GM21717 (cell line): ENCODE results near the gene PRPF6.
"Not testable (repeated sequence)": the region's sequence is repeated elsewhere in the genome, so short reads cannot be mapped to it uniquely, and the experiment has no call there.

Source experiments
- ATAC-seq: cut with Tn5 transposase; IDR thresholded peaks from one replicate; pipeline ENCODE4 v1.9.1; 2021; ENCODE audit warnings: mild to moderate bottlenecking, moderate library complexity; ENCODE audit not compliant: unreplicated experiment

Gene PRPF6

DNA sequence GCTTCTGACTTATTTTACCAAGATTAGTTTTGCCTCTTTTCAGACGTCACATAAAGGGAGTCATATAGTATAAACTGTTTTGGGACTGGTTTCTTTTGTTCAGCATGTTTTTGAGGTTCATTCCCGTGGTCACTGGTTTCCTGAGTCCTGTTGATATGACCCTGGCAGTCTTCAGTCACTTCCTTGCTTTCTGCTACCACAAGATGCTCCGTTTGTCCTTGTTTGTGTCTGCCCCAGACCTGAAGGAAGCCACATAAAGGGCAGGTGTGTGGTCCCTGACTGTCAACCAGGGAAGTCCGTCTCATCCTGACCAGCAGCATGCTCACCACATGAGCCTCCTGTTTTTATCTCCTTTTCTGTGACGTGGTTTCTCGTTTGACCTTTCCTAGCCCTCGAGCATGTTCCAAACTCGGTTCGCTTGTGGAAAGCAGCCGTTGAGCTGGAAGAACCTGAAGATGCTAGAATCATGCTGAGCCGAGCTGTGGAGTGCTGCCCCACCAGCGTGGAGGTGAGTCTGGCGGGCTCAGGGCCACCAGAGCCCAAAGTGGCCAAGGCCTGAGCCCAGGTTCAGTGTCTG lies 29.0 kb downstream of the PRPF6 start:
- no peak for ATAC-seq

DNA sequence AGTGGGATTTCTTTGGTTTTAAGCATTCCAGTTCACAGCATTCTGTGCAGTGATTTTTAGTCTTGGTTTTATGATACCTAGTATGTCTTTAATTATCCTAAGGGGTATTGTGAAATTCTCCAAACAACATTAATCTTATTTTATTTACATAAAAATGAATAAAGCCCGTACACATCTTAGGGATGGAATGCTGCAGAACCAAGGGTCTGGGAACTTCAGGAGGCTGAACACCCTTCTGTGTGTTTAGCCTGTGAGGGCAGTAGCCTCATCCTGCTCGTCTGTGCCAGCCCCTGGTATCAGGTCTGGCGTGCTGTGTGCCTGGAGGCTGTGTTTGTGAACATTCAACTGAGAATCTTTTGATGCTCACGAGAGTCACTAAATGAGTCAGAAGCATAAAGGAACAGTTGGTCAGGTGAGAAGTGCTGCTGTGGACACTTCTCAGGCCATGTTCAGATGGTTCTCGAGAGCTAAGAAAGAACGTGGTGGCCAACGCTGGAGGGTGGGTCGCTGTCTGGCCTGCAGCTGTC lies 29.8 kb downstream of the PRPF6 start:
- no peak for ATAC-seq

GRCh38 chr20:64011366-64011779 lies 30.4 kb downstream of the PRPF6 start:
- no peak for ATAC-seq

DNA sequence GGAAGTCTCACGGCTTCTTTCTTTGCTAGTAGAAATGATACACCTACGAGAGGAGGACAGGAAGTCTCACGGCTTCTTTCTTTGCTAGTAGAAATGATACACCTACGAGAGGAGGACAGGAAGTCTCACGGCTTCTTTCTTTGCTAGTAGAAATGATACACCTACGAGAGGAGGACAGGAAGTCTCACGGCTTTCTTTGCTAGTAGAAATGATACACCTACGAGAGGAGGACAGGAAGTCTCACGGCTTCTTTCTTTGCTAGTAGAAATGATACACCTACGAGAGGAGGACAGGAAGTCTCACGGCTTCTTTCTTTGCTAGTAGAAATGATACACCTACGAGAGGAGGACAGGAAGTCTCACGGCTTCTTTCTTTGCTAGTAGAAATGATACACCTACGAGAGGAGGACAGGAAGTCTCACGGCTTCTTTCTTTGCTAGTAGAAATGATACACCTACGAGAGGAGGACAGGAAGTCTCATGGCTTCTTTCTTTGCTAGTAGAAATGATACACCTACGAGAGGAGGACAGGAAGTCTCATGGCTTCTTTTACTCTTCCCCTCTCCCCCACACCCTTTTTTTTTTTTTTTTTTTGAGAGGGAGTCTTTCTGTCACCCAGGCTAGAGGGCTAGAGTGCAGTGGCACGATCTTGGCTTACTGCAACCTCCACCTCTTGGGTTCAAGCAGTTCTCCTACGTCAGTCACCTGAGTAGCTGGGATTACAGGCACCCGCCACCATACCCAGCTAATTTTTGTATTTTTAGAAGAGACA lies 31.6 kb downstream of the PRPF6 start:
- not testable (repeated sequence) for ATAC-seq

DNA sequence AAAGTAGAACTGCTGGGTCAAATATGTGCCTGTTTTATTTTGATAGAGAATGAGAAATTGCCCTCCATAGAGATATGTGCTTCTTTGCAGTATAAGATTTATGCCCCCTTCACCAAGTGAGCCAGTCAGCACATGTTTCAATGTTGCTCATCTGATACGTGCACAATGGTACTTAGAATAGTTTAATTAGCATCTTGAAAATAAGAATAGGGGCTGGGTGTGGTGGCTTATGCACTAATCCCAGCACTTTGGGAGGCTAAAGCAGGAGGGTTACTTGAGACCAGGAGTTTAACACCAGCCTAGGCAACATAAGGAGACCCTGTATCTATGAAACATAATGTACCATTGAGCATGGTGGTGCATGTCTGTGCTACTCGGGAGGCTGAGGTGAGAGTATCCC lies 34.7 kb downstream of the PRPF6 start:
- no peak for ATAC-seq

DNA sequence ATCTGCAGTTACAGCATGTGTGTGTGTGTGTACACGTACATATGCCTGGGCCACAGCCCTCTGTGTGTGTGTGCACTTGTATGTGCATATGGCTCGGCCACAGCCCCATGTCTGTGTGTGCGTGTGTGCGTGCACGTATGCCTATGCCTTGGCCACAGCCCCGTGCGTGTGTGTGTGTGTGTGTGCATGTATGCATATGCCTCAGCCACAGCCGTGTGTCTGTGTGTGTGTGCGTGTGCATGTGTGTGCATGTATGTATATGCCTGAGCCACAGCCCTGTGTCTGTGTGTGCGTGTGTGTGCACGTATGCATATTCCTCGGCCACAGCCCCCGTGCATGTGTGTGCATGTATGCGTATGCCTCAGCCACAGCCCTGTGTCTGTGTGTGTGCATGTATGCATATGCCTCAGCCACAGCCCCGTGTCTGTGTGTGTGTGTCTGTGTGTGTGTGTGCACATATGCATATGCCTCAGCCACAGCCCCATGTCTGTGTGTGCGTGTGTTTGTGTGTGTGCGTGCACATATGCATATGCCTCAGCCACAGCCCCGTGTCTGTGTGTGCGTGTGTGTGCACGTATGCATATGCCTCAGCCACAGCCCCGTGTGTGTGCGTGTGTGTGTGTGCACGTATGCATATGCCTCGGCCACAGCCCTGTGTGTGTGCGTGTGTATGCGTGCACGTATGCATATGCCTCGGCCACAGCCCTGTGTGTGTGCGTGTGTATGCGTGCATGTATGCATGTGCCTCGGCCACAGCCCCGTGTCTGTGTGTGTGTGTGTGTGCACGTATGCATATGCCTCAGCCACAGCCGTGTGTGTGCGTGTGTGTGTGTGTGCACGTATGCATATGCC lies 40.4 kb downstream of the PRPF6 start:
- ATAC-seq: no peak

- ATAC-seq: no peak
Measured at GRCh38 chr20:64022671-64023360, 41.9 kb downstream of the PRPF6 start.

DNA sequence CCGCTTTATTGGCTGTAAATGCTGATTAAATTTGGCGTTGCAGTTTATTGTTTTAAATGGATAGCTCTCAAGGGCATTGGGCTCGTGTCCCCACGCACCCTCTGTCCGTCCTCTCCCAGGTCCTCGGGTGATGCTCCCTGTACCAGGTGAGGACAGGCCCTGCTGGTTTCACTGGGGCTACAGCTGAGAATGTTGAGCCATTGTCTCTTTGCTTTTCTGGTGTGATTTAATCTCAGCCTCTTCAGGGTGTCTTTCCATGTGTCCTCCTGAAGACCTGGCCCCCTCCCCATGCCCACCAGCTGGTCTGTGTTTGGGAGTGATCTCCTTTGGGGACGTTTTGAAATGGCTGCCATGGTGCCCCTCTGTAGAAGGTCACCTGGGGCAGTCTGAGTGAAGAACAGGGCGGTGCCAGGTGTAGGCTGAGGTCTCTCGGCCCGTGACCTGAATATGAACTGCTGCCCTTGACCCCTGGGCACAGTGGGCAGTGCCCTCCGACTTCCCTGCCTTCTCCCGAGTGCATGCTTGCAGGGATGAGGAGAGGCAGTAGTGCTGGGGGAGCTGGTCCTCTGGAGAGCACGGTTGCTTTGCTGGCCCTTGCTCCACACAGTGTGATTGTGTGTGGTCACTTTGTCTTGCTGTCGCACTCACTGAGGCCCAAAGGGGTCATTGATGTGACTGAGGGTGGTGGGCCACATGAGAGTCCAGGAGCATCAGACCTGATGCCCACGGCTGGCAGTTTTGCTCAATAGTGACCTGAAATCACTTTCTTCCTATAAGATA lies 42.6 kb downstream of the PRPF6 start:
- ATAC-seq: no peak

DNA sequence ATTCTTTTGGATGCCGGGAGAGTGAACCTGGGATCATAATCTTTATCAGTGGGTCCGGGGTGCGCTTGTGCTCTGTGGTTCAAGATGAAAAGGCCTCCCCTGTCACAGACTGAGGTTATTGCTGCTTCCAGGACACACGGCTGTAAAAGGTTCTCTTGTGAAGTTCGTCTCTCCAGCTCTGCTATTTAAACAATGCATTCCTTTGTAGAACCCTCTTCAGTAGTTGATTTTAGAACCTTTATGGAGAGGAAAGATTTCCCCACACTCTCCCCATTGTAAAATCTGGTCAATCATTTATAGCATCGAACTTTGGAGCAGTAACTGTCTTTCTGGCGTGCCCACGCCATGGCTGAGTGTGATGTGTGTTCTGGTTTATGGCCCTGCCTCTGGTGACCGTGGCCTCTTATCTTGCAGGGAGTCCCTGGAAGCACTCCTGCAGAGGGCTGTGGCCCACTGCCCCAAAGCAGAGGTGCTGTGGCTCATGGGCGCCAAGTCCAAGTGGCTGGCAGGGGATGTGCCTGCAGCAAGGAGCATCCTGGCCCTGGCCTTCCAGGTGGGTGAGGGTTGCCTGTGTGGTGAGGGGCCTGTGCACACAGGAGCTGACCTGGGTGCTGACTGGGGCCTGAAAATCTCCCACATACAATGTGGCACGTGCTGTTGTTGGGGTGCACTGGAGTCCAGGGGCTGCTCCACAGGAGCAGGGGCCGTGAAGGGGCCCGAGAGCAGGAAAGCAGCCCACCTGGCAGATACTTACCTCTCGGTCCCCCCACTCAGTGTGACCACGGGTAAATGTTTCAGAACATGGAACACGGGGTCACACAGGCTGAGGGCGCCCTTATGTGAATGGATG lies 43.4 kb downstream of the PRPF6 start:
- ATAC-seq: no peak

GRCh38 chr20:64025101-64025825 lies 44.3 kb downstream of the PRPF6 start:
- no peak for ATAC-seq

DNA sequence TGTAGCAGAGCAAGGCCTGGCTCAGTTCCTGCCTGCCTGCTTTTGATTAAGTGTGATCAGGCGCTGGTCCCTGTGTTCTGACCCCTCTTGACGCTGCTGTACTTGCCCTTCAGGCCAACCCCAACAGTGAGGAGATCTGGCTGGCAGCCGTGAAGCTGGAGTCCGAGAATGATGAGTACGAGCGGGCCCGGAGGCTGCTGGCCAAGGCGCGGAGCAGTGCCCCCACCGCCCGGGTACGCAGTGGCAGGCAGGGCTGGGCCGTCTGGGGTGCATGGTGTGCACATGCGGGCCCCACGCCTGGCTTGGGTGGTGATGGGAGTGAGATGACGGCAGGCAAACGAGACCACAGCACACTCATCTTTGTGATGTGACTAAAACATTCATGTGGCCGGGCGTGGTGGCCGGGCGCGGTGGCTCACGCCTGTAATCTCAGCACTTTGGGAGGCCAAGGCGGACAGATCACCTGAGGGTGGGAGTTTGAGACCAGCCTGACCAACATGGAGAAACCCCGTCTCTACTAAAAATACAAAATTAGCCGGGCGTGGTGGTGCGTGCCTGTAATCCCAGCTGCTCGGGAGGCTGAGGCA lies 45.0 kb downstream of the PRPF6 start:
- ATAC-seq: no peak

DNA sequence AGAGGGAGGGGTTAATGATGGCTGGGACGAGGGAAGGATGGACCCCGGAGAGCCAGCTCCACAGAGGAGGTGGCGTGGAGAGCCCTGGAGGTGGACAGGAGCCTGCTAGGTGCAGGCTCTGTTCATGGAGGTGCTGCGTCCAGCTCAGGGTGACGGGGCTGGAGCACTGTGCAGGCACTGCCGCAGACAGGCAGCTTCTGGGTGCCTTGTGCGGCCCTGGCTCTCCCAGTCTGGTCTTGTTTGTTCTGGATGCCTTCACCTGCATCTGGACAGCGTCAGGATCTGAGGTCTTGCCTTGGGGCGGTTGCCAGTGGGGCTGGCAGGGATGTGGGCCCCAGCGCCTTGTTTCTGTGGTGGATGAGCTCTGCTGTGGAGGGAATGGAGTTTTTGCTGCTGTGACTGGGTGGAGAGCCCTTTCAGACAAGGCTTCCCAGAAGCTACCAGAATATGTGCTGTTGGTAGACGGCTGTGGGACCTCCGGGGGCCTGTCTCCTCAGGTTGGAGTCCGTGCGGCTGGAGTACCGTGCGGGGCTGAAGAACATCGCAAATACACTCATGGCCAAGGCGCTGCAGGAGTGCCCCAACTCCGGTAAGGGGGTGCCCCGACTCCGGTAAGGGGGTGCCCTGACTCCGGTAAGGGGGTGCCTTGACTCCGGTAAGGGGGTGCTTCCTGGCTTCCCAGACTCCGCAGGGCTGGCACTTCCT lies 47.2 kb downstream of the PRPF6 start:
- ATAC-seq: no peak

DNA sequence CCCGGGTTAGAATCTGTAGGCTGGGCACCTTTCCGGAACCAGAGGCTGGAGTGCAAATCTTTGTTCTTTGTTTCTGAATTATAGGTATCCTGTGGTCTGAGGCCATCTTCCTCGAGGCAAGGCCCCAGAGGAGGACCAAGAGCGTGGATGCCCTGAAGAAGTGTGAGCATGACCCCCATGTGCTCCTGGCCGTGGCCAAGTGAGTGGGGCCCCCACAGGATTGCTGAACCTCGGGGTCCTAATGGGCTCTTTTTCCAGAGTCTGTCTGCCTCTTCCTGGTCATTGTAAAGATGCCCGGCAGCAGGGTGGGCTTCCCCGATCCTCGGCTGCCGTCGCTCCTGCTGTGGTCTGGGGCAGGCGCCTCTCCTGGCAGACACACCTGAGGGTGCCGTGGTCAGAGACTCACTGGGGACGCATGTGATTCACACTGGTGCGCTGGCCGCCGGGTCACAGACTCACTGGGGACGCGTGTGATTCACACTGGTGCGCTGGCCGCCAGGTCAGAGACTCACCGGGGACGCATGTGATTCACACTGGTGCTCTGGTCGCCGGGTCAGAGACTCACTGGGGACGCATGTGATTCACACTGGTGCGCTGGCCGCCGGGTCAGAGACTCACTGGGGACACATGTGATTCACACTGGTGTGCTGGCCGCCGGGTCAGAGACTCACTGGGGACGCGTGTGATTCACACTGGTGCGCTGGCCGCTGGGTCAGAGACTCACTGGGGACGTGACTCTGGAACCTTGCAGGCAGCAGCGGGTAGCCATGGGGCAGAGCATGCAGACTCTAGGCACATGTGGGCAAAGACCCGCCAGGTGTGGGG lies 48.6 kb downstream of the PRPF6 start:
- ATAC-seq: no peak

DNA sequence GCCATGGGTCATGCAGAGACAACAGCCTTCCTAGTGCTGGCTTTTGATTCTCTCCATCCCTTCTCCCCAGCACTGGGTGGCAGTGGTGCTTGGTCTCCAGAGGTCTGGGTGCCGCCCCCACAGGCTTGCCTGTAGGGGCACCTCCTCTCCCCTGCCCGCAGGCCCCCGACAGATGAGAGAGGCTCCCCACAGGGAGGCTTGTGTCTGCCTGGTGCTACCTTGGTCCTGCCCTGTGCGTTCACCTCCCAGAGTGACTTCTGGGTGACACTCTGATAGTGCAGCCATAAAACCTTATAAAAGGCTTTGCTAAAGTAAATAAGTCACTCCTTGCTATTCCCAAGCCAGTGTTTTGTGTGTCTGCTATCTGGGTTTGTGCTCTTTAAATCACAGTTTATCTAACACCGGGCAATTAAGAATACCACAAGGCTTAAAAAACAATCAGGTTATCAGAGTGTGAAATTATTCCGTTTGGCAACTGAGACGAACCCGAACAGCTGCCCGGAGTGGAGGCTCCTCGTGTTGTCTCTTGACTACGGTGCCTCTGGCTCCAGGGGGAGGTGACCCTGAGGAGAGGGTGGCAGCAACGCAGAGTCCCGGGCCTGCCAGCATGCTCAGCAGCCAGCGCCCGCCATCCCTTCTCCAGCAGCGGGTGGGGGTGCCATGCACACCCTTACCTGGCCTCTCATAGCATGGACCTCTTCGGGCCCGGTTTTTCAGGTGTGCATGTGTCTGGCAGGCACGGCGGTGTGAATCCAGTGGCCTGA lies 49.6 kb downstream of the PRPF6 start:
- ATAC-seq: no peak

- no peak for ATAC-seq
Measured at GRCh38 chr20:64031822-64032314, 50.9 kb downstream of the PRPF6 start.
